Measurements from ENCODE around the gene SHBG. TPM values are rescaled to one million over a fixed set of nuclear protein-coding genes. Genes with fewer than 3 reads are reported as not detected.
"Not testable (repeated sequence)": the region's sequence is repeated elsewhere in the genome, so short reads cannot be mapped to it uniquely, and the experiment has no call there.

SHBG gene
- polyA plus RNA-seq, 1 donor from 2014 or later: not detected

DNA sequence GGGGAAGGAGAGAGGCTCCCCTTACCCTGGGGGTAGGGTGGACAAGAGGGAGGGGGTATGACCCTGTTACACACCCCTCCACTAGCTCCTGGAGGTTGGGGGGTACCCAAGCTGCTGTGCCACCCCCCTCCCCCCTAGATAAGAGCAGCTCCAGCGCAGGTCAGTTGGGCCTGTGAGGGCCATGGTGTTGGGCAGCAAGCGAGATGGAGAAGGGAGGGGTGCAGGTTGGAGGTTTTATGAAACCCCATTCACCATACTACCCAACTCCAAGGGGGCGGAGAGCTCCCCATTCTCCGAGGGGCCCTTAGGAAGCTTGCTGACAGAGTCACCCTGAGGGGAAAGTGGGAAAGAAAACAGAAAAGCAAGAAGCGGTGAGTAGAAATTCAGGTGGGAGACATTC lies 38.3 kb upstream of the SHBG start:
- Mint-ChIP-seq H3K27ac (no peak overlapping the region), H3K4me1 (peaks cover 0 to 4% (median 0%) of the 10 kb centered on the region in 3 donors), H3K36me3 (peaks cover 2% of the 10 kb centered on the region), H3K27me3 (no peaks in the 10 kb centered on the region), H3K4me3 (no peak overlapping the region), H3K9me3 (no peaks in the 10 kb centered on the region)

DNA sequence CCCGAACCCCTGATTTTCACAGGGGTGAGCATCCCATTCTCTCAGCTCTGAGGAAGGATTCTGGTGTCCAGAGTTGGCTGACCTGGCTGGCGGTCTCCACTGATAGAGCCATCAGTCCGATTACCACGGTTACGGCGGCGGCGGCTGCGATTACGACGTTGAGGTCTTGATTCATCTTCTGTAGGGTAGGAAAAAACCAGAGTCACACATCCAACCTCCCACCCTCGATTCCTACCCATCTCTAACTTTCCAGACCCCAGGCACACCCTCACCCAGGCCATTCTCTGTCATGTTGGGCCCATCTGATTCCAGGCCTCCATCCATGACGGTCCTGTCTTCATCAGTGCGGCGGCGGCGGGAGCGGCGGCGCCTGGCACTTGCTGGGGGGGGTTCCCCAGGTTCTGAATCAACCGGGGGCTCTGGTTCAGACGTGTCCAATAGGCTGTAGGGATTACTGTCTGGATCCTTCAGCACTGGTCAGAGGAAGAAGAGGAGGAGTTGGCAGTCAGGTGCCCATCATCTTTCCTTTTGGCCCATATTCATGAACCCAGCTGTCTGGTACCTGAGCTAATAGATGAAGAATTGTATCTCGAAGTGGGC lies 37.4 kb upstream of the SHBG start:
- Mint-ChIP-seq H3K4me3 (no peak overlapping the region), H3K27ac (no peak overlapping the region), H3K36me3 (peaks cover under 1% of the 10 kb centered on the region), H3K27me3 (no peaks in the 10 kb centered on the region), H3K4me1 (peaks cover 0 to 4% (median 0%) of the 10 kb centered on the region in 3 donors), H3K9me3 (no peaks in the 10 kb centered on the region)

DNA sequence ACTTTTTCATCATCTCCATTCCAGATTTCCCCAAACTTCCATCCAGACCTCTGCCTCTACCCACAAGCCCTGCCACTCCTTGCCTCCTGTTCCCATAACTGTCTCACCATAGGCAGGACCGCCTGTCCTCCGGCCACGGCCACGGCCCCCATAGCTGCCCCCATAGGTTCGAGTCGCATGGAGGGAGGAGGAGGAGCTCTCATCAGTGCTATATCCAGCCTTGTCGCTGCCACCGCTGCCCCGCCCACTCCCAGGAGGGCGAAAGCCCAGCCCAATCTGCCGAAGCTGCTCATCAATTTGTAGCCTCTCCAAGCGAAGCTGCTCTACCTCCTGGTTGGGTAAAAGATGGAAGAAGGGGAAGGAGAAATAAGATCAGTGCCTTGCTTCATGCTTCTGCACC lies 36.6 kb upstream of the SHBG start:
- H3K36me3 Mint-ChIP-seq: no peaks in the 10 kb centered on the region
- peak overlapping the region in 1 of 3 donors; percentile 29 for H3K27ac Mint-ChIP-seq
- H3K4me3 Mint-ChIP-seq: no peak overlapping the region
- H3K4me1 Mint-ChIP-seq: peaks cover 0 to 5% (median 0%) of the 10 kb centered on the region in 3 donors
- no peaks in the 10 kb centered on the region for H3K9me3 Mint-ChIP-seq
- no peaks in the 10 kb centered on the region for H3K27me3 Mint-ChIP-seq

DNA sequence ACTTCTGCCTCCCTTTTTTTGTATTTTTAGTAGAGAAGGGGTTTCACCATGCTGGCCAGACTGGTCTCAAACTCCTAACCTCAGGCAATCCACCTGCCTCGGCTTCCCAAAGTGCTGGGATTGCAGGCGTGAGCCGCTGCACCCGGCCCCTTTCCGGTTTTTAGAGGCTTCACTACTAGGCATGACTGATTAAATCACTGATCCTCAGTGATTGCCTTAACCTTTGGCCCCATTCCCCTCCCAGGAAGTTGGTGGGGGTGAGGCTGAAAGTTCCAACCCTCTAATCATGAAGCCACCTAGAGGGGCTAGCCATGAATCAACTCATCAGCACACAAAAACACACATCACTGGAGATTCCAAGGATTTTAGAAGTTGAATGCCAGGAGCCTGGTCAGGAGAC lies 32.4 kb upstream of the SHBG start:
- H3K4me1 Mint-ChIP-seq, H3K9me3 Mint-ChIP-seq, H3K36me3 Mint-ChIP-seq, H3K27me3 Mint-ChIP-seq, H3K4me3 Mint-ChIP-seq, H3K27ac Mint-ChIP-seq: not testable (repeated sequence)

DNA sequence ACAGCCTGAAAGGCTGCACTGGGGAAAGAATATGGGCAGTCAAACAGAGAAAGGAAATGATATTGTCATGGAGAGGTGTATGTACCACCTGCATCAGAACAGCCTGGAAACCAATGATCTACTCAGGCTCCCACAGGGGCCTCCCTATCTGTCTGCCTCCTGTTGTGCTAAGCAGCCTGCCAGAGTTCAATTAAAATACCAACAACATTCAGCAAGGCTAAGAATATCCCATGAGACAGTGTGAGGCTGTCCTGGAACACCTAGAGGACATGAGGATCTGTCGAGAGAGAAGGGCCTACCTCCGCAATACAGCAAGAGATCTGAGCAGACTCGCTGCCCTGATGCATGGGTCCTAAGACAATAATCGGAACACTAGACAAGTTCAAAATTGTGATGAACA lies 23.7 kb upstream of the SHBG start:
- no peak overlapping the region for H3K4me3 Mint-ChIP-seq
- no peak overlapping the region for H3K27ac Mint-ChIP-seq
- H3K4me1 Mint-ChIP-seq: peaks cover 6 to 8% (median 8%) of the 10 kb centered on the region in 3 donors
- H3K27me3 Mint-ChIP-seq: no peaks in the 10 kb centered on the region
- no peaks in the 10 kb centered on the region for H3K9me3 Mint-ChIP-seq
- peaks cover 2% of the 10 kb centered on the region for H3K36me3 Mint-ChIP-seq

DNA sequence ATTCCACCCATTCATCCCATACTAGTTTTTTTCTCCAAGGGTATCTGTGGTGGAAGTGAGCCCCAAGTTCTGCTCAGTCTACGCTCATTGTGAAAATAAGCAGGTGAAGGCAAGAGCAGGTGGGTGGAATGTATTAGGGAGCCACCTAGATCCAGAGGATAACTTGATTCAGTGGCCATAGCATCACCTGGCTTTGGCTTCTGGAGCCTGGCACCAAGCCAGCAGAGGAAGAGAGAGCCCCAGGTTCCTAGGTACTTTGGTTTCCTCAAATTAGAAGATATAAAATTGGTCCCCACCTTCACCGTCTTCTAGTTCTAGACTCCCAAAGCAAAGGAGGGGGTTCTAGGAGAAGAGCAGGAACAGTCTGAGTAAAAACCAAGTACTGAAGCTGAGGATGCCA lies 19.3 kb upstream of the SHBG start:
- Mint-ChIP-seq H3K27me3 (no peaks in the 10 kb centered on the region), H3K4me3 (peak overlapping the region in 2 of 4 donors; percentile 74 to 84), H3K9me3 (no peaks in the 10 kb centered on the region), H3K36me3 (no peaks in the 10 kb centered on the region), H3K4me1 (peaks cover 26 to 28% (median 27%) of the 10 kb centered on the region in 3 donors), H3K27ac (no peak overlapping the region)

DNA sequence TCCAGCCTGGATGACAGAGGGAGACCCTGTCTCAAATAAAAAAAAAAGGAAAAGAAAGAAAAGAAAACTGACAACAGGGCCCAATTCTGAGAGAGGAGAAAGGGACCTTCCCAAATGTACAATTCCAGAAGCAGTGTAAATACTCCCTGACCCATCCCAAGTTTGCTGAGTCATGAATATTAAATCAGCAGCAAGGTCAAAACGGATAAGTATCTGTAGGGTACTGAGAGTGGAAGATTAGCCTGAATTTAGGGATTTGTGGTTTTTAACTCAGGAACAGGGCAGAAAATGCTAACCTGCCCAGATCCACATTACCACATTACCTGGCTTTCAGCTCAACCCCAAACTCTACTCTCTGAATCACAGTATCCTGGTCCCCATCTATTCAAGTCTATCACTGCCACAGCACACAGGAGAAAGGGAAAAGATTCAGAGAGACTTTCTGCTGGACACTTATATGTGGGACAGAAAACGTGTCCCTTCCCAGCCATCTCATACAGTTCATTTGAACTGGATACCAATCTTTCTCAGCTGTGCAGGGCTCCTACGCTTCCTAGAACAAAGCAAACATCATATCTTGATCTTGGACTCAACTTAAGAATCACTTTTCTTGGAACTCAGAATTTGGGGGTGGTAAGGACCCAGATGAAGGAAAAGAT lies 18.2 kb upstream of the SHBG start:
- Mint-ChIP-seq H3K27me3 (no peaks in the 10 kb centered on the region), H3K4me3 (peak overlapping the region in 2 of 4 donors; percentile 65 to 84), H3K36me3 (no peaks in the 10 kb centered on the region), H3K4me1 (peaks cover 22 to 28% (median 27%) of the 10 kb centered on the region in 3 donors), H3K9me3 (no peaks in the 10 kb centered on the region), H3K27ac (peak overlapping the region in 1 of 3 donors; percentile 90)

DNA sequence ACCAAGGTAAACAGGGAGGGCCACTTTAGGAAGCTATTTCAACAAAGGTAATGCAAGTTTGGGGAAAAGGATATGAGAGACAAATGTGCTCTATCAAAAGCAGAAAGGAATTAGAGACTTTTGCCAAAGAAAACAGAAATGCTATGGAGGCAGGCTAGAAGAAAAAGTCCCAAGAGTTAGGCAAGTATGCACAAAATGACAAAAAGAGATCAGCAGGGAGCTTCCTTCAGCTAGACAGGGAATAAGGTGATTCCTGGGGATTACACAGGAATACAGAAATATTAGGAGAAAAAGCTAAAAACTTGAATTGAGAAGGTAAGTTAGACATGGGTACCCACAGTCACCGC lies 17.7 kb upstream of the SHBG start:
- peaks cover 22 to 28% (median 27%) of the 10 kb centered on the region in 3 donors for H3K4me1 Mint-ChIP-seq
- peak overlapping the region; percentile 23 to 84 (median 78) for H3K4me3 Mint-ChIP-seq
- no peaks in the 10 kb centered on the region for H3K27me3 Mint-ChIP-seq
- H3K27ac Mint-ChIP-seq: peak overlapping the region in 2 of 3 donors; percentile 49 to 90
- no peaks in the 10 kb centered on the region for H3K36me3 Mint-ChIP-seq
- no peaks in the 10 kb centered on the region for H3K9me3 Mint-ChIP-seq

DNA sequence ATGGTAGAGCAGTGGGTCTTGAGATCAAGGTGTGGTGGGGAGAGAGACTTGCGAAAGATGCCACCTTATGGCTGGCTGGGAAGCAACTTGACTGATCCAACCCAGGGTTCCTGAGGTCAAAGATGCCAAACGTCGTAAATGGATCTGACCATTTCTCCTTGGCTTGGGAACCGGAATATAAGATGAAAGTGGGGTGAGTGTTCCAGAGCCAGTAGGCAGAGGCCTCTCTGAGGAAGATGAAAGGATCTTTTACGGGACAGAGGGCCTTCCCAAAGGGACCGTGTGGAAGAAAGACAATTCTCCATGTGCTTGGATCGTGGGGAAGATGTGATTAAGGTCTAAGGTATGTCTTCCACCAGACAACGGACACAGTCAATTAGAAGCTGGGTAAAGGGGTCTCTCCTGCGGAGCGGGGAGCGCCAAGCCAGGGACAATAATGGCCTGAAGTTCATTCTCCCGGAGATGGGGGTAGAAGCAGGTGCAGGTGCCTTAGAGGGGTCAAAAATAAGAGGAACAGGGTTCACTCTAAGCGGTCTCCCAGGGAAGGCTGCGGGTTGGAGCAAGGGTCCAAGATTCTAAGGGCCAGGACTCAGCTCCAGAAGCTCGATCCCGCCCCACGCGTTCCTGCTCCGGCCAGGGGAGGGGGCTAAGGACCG lies 16.0 kb upstream of the SHBG start:
- no peaks in the 10 kb centered on the region for H3K36me3 Mint-ChIP-seq
- no peaks in the 10 kb centered on the region for H3K9me3 Mint-ChIP-seq
- H3K27ac Mint-ChIP-seq: peak overlapping the region; percentile 49 to 90 (median 64)
- H3K4me1 Mint-ChIP-seq: peaks cover 22 to 27% (median 26%) of the 10 kb centered on the region in 3 donors
- peak overlapping the region; percentile 84 to 93 (median 88) for H3K4me3 Mint-ChIP-seq
- H3K27me3 Mint-ChIP-seq: no peaks in the 10 kb centered on the region

DNA sequence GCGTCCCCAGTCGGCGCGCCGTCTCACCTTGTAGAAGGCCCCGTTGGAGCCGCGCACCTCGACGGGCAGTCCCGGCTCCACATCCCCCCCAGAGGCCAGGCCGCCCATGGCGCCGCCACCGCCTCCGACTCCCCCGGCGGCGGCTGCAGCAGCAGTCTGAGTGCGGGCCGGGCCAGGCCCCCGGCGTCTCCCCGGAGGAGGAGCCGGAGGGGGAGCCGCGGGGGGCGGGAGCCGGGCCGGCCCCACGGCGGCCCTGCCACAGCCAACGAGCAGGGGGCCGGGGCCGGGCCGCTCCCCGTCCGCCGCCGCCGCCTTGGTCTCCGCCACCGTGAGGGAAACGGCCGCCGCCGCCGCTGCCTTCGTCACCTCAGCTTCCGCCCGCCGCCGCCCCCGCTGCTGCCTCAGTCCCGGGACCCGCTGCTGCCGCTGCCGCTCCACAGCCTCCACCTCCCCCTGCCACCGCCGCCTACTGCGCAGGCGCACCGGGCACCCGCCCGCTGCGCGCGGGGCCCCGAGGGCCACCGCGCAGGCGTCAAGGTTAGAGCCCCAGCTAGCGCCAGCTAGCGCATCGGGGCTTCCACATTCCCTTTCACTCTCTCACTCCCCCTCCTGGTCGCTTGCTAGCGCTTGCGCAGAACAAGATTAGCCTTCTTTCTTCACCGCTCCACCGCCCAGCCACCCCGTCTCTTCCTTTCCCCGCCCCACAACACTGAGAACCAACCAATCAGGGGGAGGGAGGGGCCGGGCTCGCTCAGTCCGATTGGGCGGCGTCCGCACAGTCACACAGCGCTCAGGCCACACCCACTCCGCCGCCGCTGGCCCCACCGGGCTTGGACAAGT lies 15.3 kb upstream of the SHBG start, which contains the start of gene FXR2:
Gene FXR2, minus strand, starts transcription at position 473 of the 840 bp plus-strand sequence. Its CDS starts 365 bp downstream, at position 108.
- Mint-ChIP-seq H3K27me3 (no peaks in the 10 kb centered on the region), H3K9me3 (no peaks in the 10 kb centered on the region), H3K36me3 (no peaks in the 10 kb centered on the region), H3K4me3 (peak within 1 kb of the TSS; percentile 84 to 98 (median 92)), H3K27ac (peak within 1 kb of the TSS; percentile 90 to 97 (median 91)), H3K4me1 (peaks cover 19 to 23% (median 22%) of the 10 kb centered on the region in 3 donors)

DNA sequence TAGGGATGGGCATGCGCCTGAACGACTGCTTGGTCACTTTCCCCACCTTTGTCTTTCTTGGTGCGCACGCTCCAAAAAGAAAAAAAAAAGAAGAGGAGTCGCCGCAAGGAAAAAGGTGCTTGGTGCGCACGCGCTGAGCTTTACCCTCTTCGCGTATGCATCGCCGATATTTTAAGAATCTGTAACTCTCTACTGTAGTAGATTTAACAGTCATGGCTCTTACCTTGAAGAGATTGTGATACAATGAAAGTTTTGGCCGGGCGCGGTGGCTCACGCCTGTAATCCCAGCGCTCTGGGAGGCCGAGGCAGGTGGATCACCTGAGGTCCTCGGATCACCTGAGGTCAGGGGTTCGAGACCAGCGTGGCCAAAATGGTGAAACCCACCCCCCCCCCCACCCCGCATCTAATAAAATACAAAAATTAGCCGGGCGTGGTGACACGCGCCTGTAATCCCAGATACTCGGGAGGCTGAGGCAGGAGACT lies 14.6 kb upstream of the SHBG start:
- Mint-ChIP-seq H3K27ac (peak overlapping the region; percentile 83 to 97 (median 91)), H3K4me1 (peaks cover 18 to 23% (median 22%) of the 10 kb centered on the region in 3 donors), H3K4me3 (peak overlapping the region; percentile 84 to 98 (median 90)), H3K36me3 (no peaks in the 10 kb centered on the region), H3K27me3 (no peaks in the 10 kb centered on the region), H3K9me3 (no peaks in the 10 kb centered on the region)

DNA sequence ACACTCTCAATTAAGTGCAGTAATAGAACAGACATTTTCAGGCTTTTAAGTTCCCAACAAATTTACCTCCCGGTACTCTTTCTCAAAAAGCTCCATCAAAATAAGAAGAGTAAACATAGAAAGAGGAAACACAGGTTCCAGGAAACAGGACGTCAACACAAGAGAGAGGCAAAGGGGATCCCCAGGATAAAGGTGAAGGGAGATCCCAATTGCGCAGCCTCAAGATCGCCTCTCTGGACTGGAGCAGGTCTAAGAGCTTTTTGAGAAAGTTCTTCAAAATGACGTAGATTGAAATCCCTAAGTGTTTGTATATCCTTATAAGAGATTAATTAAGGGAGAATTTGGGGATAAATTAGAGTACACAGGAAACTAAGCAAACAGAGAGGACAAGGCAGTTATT lies 11.3 kb upstream of the SHBG start:
- Mint-ChIP-seq H3K9me3 (no peaks in the 10 kb centered on the region), H3K4me1 (peaks cover 3 to 5% (median 4%) of the 10 kb centered on the region in 3 donors), H3K27me3 (no peaks in the 10 kb centered on the region), H3K36me3 (no peaks in the 10 kb centered on the region), H3K27ac (no peak overlapping the region), H3K4me3 (peak overlapping the region in 1 of 4 donors; percentile 40)

DNA sequence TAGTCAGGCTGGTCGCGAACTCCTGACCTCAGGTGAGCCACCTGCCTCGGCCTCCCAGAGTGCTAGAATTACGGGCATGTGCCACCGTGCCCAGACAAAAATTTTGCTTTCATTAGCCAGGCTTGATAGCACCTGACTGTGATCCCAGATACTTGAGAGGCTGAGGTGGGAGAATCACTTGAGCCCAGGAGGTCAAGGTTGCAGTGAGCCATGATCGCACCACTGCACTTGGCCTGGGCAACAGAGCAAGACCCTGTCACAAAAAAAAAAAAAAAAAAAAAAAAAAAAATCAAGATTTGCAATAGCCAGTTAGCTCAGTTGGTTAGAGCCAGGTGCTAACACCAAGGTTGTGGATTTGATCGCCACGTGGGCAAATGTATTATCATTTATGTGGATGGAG lies 9.1 kb upstream of the SHBG start:
- Mint-ChIP-seq H3K36me3 (no peaks in the 10 kb centered on the region), H3K9me3 (no peaks in the 10 kb centered on the region), H3K27ac (no peak overlapping the region), H3K4me3 (no peak overlapping the region), H3K27me3 (no peaks in the 10 kb centered on the region), H3K4me1 (no peaks in the 10 kb centered on the region)

DNA sequence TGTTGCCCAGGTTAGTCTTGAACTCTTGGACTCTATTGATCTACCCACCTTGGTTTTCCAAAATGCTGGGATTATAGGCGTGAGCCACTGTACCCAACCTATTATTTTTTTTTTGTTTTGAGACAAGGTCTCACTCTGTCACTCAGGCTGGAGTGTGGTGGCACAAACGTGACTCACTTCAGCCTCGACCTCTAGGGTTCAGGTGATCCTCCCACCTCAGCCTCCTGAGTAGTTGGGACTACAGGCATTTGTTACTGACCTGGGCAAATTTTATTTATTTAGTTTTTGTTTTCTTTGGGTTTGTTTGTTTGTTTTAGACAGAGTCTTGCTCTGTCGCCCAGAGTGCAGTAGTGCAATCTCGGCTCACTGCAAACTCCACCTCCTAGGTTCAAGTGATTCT lies 6.3 kb upstream of the SHBG start:
- no peaks in the 10 kb centered on the region for H3K9me3 Mint-ChIP-seq
- no peak overlapping the region for H3K4me3 Mint-ChIP-seq
- no peaks in the 10 kb centered on the region for H3K36me3 Mint-ChIP-seq
- peaks cover 3 to 10% (median 5%) of the 10 kb centered on the region in 3 donors for H3K4me1 Mint-ChIP-seq
- peak overlapping the region in 2 of 3 donors; percentile 46 to 83 for H3K27ac Mint-ChIP-seq
- no peaks in the 10 kb centered on the region for H3K27me3 Mint-ChIP-seq

Data from IgD-negative memory B cell (primary cell).